NK-92 treated with Interleukin-12 subunit alpha and Interleukin-12 subunit beta, amount 100 ng/mL, for 24 hours (cell line): ENCODE results near the gene RUSC1.
"Not testable (repeated sequence)": the region's sequence is repeated elsewhere in the genome, so short reads cannot be mapped to it uniquely, and the experiment has no call there.

ENCODE experiments used
- DNase-seq: peaks from one replicate; lab custom pipeline; 2025; lab: John Stamatoyannopoulos, UW

The RUSC1 gene

GRCh38 chr1:155322953-155323728, 2.4 kb downstream of the RUSC1 start:
- peak; percentile 67 for DNase-seq

GRCh38 chr1:155323729-155324036, 3.0 kb downstream of the RUSC1 start:
- DNase-seq: peak; percentile 65

- peak; percentile 67 for DNase-seq
Observed at GRCh38 chr1:155324037-155324716, 3.5 kb downstream of the RUSC1 start.

- no peak for DNase-seq
Observed at GRCh38 chr1:155324717-155325602, 4.3 kb downstream of the RUSC1 start.

- DNase-seq: no peak
Observed at GRCh38 chr1:155325603-155325893, 4.9 kb downstream of the RUSC1 start.

- no peak for DNase-seq
Observed at GRCh38 chr1:155326020-155326526, 5.4 kb downstream of the RUSC1 start.

- DNase-seq: no peak
Observed at GRCh38 chr1:155326631-155327037, 5.9 kb downstream of the RUSC1 start.

GRCh38 chr1:155327981-155328380, 7.3 kb downstream of the RUSC1 start:
- no peak for DNase-seq

- not testable (repeated sequence) for DNase-seq
Observed at GRCh38 chr1:155328856-155329255, 8.2 kb downstream of the RUSC1 start.

- DNase-seq: no peak
Observed at GRCh38 chr1:155329980-155330598, 9.4 kb downstream of the RUSC1 start.

- no peak for DNase-seq
Observed at GRCh38 chr1:155334962-155335361, 14.3 kb downstream of the RUSC1 start.

GRCh38 chr1:155339515-155340097, 18.9 kb downstream of the RUSC1 start:
- no peak for DNase-seq

- DNase-seq: no peak
Observed at GRCh38 chr1:155342842-155343241, 22.1 kb downstream of the RUSC1 start.

- DNase-seq: no peak
Observed at GRCh38 chr1:155352631-155353030, 31.9 kb downstream of the RUSC1 start.

- DNase-seq: no peak
Observed at GRCh38 chr1:155360051-155360450, 39.4 kb downstream of the RUSC1 start.

GRCh38 chr1:155379180-155379579, 58.5 kb downstream of the RUSC1 start:
- DNase-seq: no peak

- DNase-seq: no peak
Observed at GRCh38 chr1:155379631-155380090, 59.0 kb downstream of the RUSC1 start.
